HG03442 (cell line): ENCODE data around the gene C4A.
"Not testable (repeated sequence)": the region's sequence is repeated elsewhere in the genome, so short reads cannot be mapped to it uniquely, and the experiment has no call there.

Experiments used
- ATAC-seq: cut with Tn5 transposase; IDR thresholded peaks from one replicate; pipeline ENCODE4 v1.9.1; 2021; ENCODE audit warnings: mild to moderate bottlenecking, moderate library complexity; ENCODE audit not compliant: unreplicated experiment

C4A gene

DNA sequence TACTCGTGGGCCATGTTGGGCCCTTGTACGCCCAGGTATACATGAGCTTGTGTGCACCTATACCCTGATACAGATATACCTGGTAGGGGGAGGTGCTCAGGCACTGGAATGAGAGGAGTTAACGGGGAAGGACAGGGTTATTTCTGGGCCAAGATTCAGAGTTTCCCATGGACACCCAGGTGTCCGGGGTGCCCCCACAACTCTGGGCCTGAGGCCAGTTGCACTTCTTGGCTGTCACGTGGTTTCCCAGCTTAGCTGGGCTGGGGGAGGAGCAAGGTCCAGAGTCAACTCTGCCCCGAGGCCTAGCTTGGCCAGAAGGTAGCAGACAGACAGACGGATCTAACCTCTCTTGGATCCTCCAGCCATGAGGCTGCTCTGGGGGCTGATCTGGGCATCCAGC, at the start of gene C4A:
Gene C4A (plus strand): TSS at position 314 of the 400 bp plus-strand sequence. CDS start 51 bp downstream, at position 365.
- not testable (repeated sequence) for ATAC-seq

DNA sequence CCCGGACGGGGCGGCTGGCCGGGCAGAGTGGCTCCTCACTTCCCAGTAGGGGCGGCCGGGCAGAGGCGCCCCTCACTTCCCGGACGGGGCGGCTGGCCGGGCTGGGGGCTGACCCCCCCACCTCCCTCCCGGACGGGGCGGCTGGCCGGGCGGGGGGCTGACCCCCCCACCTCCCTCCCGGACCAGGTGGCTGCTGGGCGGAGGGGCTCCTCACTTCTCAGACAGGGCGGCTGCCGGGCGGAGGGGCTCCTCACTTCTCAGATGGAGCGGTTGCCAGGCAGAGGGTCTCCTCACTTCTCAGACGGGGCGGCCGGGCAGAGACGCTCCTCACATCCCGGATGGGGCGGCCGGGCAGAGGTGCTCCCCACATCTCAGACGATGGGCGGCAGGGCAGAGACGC, 49.7 kb upstream of the C4A start:
- not testable (repeated sequence) for ATAC-seq

DNA sequence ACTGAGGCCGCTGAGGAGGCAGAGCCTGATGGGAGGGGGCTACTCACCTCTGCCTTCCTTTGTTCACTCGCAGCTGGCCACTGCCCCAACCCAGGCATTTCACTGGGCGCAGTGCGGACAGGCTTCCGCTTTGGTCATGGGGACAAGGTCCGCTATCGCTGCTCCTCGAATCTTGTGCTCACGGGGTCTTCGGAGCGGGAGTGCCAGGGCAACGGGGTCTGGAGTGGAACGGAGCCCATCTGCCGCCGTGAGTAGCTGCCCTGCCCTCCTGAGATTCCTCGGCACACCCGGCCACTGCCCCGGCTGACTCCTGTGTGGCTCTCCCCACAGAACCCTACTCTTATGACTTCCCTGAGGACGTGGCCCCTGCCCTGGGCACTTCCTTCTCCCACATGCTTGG, 48.3 kb upstream of the C4A start:
- no peak for ATAC-seq

DNA sequence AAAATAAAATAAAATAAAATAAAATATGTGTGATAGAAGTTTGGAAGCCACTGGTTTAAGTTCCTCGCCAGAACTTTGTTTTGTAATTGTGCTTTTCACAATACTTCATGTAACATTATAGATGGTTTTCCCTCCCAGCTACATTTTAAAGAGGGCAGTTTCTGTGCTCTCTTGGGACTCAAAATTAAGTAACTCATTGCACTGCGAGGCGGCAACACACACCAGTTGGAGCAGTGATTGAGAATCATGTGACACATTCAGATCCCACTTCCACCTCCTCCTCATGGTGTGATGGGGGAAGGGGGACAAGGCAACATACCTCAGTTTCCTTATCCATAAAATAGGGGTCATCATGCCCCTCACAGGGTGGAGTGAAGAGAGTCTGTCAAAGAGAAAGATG, 46.8 kb upstream of the C4A start:
- ATAC-seq, result no peak

DNA sequence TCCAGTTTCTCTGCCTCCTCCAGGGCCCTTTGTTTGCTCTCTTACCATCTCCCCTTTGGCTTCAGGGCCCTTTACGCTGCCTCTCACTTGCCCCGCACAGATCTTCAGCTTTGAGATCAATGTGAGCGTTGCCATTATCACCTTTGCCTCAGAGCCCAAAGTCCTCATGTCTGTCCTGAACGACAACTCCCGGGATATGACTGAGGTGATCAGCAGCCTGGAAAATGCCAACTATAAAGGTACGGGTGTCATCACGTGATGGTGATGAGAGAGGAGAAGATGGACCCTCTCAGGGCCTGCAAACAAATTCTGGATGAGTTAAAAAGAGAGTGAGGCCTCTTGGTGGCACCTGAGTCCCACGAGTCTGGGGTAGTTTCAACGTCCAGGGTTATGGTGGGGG, 46.0 kb upstream of the C4A start:
- ATAC-seq, result no peak

DNA sequence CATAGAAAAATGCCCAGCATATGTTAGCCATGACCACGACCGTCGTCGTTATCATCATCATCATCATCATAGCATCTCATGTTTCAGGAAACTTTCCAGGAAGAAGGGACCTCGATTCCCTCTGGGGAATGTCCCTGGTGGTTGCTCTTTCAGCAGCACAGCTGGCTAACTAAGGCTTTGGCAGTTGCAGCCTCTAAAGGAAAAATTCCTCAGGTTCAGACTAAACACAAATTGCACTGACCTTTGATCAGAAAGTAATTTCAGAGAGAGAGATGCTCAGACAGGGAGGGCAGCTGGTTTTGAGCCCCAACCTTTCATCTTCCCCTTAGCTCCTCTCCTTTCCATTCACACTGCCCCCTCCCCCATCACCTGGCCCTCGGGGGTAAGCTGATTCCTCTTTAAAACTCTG, 41.6 kb upstream of the C4A start:
- no peak for ATAC-seq

DNA sequence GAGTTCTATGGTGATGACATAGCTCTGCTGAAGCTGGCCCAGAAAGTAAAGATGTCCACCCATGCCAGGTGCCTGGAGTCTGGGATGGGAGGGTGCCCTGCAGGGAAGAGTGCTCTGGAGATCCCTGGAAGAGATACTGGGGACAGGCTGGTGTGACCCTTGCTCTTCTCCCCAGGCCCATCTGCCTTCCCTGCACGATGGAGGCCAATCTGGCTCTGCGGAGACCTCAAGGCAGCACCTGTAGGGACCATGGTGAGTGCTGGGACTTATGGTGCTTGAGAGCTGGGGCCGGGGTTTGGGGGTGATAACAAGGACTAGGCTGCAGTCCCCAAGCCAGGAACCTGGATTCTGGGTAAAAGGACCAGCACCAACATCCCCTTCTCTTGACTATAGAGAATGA, 38.1 kb upstream of the C4A start:
- ATAC-seq, result no peak

DNA sequence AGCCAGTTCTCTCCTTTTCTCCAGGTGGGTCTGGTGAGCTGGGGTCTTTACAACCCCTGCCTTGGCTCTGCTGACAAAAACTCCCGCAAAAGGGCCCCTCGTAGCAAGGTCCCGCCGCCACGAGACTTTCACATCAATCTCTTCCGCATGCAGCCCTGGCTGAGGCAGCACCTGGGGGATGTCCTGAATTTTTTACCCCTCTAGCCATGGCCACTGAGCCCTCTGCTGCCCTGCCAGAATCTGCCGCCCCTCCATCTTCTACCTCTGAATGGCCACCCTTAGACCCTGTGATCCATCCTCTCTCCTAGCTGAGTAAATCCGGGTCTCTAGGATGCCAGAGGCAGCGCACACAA, 36.7 kb upstream of the C4A start:
- no peak for ATAC-seq

DNA sequence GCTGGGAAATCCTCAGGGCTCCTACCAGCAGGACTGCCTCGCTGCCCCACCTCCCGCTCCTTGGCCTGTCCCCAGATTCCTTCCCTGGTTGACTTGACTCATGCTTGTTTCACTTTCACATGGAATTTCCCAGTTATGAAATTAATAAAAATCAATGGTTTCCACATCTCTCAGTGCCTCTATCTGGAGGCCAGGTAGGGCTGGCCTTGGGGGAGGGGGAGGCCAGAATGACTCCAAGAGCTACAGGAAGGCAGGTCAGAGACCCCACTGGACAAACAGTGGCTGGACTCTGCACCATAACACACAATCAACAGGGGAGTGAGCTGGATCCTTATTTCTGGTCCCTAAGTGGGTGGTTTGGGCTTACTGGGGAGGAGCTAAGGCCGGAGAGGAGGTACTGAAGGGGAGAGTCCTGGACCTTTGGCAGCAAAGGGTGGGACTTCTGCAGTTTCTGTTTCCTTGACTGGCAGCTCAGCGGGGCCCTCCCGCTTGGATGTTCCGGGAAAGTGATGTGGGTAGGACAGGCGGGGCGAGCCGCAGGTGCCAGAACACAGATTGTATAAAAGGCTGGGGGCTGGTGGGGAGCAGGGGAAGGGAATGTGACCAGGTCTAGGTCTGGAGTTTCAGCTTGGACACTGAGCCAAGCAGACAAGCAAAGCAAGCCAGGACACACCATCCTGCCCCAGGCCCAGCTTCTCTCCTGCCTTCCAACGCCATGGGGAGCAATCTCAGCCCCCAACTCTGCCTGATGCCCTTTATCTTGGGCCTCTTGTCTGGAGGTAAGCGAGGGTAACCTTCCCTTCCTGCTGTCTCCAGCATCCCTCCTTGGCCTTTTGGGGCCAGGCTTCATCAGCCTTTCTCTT, 36.1 kb upstream of the C4A start, which contains the start of gene CFB:
Gene CFB (plus strand): TSS at position 589 of the 863 bp plus-strand sequence. CDS start 127 bp downstream, at position 716.
- no peak for ATAC-seq

DNA sequence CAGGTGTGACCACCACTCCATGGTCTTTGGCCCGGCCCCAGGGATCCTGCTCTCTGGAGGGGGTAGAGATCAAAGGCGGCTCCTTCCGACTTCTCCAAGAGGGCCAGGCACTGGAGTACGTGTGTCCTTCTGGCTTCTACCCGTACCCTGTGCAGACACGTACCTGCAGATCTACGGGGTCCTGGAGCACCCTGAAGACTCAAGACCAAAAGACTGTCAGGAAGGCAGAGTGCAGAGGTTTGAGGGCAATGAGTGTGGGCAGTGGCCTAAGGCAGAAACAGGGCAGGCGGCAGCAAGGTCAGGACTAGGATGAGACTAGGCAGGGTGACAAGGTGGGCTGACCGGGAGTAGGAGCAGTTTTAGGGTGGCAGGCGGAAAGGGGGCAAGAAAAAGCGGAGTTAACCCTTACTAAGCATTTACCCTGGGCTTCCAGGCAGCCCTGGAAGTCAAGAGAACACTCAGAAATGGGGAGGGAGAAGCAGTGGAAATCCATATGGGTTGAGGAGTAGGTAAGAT, 35.4 kb upstream of the C4A start:
- ATAC-seq, result no peak

DNA sequence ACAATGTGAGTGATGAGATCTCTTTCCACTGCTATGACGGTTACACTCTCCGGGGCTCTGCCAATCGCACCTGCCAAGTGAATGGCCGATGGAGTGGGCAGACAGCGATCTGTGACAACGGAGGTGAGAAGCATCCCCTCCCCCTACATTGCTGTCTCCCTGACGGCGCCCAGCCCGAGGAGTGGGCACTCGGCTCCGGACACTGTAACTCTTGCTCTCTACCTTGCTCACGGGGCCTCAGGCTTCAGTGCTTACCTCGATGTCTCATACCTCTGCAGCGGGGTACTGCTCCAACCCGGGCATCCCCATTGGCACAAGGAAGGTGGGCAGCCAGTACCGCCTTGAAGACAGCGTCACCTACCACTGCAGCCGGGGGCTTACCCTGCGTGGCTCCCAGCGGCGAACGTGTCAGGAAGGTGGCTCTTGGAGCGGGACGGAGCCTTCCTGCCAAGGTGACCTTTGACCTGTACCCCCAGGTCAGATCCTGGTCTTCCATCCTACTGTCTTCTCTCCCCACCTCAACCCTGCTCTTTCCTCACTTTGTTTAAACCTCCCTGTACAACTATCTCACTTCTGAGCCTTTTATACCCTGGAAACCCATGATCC, 34.7 kb upstream of the C4A start:
- ATAC-seq, result no peak

DNA sequence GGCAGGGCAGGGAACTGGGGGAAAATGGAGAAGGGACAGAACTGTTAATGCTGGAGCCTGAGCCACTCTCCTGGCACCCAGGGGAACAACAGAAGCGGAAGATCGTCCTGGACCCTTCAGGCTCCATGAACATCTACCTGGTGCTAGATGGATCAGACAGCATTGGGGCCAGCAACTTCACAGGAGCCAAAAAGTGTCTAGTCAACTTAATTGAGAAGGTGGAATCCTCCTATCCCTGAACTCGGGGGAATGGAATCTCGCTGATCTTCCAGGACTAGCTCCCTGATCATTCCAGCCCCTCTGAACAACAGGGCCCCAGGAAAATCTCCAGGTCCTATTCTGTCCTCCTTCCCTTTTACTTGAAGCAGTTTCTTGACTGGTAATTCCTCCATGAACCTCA, 34.0 kb upstream of the C4A start:
- no peak for ATAC-seq

DNA sequence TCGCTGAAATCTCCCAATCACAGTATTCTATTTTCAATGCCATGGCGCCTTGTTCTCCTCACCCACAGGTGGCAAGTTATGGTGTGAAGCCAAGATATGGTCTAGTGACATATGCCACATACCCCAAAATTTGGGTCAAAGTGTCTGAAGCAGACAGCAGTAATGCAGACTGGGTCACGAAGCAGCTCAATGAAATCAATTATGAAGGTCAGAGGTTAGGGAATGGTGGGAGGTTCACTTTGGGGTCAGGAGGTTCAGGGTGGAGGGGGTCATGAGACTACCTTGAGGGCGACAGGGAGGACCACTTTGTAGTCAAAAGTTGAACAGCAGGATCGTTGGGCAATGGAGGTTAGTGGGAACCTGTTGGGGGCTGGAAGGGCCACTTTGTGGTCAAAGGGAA, 33.6 kb upstream of the C4A start:
- no peak for ATAC-seq

DNA sequence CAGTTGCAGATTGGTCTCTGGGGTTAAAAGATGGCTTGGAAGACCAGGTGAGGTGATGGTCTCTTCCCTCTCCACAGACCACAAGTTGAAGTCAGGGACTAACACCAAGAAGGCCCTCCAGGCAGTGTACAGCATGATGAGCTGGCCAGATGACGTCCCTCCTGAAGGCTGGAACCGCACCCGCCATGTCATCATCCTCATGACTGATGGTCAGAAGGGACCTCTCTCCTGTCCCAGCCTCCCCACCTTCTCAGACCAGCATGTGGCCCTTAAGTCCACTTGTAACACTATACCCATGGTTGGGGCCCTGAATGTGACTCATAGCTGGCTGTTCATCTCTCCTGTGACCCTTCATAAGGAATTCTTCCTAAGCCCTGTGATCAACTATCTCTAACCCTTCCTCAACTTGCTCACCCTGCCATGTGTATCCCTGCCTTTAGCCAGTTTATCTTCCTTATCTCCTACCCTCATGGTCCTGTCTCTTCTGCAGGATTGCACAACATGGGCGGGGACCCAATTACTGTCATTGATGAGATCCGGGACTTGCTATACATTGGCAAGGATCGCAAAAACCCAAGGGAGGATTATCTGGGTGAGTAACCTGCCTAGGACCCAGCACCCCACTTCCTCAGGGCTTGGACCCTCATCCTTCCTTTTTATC, 33.0 kb upstream of the C4A start:
- ATAC-seq, result no peak

DNA sequence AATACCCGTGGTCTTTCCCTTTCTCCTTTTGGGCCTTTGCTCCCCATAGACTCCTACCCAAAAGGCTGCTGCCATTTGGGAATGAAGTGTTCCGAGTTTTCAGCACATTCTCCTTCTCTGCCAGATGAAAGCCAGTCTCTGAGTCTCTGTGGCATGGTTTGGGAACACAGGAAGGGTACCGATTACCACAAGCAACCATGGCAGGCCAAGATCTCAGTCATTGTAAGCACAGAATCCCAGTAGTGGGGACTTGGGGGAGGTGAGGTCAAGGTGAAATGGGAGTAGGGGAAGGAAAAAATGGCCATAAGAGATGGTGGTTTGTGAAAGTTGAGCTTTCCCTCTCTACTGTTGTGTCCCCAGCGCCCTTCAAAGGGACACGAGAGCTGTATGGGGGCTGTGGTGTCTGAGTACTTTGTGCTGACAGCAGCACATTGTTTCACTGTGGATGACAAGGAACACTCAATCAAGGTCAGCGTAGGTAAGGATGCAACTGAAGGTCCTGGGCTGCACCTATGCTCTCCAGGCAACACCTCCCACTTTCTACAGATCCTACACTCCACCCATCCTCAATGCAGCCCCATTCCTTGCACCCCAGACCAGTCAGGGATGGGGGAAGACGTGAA, 31.8 kb upstream of the C4A start:
- ATAC-seq, result no peak

DNA sequence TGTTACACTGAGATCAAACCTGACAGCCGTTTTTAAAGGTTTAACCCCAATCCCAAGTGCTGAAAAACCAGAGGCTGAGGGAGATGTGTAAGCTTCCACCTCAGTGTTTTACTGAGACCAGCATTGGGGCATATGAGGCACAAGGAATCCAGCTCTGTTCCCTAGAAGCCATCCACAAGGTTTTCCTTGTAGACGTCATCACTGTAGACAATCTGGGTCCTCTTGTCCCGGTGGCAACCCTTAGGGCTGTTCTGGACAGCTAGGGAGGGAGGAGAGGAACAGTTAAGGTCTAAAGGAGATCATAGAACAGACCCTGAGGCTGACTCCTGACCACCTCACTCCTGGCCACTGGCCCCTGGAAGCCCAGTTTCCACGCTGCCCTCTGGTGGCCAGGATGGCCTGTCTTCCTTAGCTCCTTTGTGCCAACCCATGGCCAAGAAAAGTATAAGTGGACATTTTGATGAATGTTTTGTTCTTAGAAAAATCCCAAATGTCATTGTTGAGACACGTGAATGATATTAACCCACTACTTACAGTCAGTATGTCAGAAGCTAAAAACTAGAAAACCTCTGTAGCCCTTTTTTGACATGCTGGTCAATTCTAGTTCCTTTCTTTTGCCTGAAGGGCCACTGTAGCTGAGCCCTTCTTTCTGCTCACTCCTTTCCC, 29.6 kb upstream of the C4A start:
- no peak for ATAC-seq

DNA sequence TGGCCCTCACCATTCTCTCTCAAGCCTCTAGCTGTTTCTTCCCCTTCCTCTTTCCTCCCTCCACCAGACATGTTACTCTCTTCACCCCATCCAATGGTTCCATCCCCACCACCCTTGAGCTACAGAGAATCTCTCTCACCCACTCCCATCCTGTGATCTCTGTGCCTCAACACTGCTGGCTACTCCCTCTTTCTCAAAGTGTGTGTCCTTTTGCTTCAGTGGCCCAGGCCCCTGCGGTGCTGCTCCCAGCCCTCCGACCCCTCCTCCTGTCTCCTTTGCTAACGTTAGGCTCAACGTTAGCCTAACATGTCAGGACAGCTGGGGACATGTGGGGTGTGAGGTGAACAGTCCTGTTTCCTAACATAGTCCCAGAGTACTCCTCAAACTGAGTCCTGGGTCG, 29.0 kb upstream of the C4A start:
- ATAC-seq, result no peak

DNA sequence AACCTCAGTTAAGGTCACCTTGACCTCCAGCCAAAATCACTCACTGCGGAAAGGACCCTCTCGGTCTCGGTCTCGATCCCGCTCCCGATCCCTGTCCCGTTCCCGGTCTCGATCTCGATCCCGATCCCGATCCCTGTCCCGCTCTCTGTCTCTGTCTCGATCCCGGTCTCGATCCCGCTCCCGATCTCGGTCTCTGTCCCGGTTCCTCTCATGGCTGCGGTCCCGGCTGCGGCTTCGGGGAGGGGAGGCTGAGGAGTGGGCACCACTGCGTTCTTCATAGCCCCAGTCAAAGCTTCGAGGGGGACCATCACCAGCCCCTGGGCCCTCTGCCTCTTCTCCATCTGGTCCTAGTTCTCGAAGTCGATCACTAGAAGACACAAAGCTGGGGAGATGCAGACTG, 27.3 kb upstream of the C4A start:
- no peak for ATAC-seq

DNA sequence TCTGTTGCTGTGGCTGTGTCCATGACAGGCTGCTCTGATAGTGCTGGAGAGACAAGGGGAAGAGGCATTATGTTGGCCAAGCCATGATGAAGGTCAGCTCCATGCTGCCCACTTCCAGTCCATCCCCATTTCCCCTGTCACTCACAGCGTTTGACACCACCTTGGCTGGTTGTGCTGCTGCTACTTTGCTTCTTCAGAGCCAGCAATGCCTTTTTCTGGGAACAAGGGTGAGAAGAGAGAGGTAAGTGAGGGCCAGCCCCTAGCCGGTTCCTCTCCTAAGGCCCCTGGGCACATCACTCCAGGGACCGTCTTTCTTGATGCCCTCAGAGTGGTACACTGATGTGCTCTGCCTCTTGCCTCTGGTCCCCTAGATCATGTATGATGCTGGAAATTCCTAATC, 25.1 kb upstream of the C4A start:
- no peak for ATAC-seq

DNA sequence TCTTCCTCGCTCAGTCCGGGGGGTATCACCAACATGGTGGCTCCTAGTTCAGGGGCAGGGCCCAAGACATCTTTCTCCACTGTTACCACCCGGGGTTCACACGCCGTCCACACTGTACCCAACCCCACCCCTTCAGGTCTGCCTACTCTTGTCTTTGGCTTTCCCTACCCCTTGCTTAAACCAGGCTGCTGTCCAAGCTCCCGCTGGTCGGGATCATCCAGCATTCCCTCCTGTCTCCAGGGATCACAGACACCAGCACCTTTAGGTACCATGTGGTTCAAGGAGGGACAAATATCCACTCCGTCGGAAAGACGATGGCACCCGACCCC, 23.5 kb upstream of the C4A start:
- ATAC-seq, result peak; percentile 11
